GM10266 (cell line): ENCODE data around the gene AOPEP.

ENCODE experiments used
- DNase-seq: peaks from one replicate; pipeline ENCODE4 v3.0.0; 2012; ENCODE audit errors: extremely low spot score
- TF ChIP-seq, protein P1 (sequence below): IDR thresholded peaks from 2 replicates; pipeline ENCODE4 v1.5.1; 2012; ENCODE audit warnings: mild to moderate bottlenecking, low read depth; ENCODE audit not compliant: control insufficient read depth, insufficient read depth; ENCODE audit errors: missing control alignments

Gene AOPEP

DNA sequence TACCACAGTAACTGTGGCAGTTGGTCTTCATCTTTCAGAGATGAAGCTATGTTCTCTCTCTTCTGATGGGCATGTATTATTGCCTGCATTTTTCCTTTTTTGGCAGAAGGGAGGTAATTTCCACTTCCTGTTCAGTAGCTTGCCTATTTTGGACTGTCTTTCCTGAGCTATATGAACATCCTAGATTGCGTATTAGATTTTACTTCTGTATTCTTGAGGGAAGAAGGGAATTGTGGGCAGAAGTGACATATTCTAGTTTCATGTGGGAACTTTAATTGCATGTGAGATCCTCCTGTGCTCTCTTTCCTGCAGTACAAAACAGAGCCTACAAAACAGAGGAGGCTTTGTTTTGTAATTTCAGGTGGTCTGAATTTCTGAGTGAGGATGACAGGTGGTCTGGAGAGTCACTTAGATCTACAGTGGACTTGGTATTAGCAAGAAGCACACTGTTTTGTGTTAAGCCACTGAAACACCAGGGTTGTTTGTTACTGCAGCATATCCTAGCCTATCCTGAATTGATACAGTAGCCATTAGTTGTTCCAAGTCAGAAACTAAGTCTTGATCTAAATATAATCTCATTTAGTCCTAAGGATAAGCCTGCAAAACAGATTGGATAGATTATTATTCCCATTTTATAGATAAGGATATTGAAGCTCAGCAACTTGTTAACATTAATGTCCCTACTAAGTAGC, 68.1 kb downstream of the AOPEP start:
- TF ChIP-seq, protein P1, sequence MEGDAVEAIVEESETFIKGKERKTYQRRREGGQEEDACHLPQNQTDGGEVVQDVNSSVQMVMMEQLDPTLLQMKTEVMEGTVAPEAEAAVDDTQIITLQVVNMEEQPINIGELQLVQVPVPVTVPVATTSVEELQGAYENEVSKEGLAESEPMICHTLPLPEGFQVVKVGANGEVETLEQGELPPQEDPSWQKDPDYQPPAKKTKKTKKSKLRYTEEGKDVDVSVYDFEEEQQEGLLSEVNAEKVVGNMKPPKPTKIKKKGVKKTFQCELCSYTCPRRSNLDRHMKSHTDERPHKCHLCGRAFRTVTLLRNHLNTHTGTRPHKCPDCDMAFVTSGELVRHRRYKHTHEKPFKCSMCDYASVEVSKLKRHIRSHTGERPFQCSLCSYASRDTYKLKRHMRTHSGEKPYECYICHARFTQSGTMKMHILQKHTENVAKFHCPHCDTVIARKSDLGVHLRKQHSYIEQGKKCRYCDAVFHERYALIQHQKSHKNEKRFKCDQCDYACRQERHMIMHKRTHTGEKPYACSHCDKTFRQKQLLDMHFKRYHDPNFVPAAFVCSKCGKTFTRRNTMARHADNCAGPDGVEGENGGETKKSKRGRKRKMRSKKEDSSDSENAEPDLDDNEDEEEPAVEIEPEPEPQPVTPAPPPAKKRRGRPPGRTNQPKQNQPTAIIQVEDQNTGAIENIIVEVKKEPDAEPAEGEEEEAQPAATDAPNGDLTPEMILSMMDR: no peak
- no peak for DNase-seq

DNA sequence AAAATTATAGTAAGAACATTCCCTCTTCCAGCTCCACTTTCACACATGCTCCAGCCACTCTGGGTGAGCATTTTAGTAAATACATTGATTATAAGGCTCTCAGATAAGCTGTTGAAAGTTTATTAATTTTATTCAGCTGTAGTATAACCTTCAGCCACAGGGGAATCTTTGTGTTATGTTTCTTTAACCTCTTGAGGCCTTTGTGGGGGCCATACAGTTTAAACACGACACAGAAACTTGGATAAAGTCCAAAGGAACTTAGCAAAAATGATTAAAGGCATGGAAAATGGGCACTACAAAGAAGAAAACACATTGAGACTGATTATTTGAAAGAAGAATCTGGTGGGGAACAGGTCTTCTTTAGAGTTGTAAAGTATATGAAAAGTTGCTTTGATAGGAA, 70.2 kb downstream of the AOPEP start:
- DNase-seq: no peak
- TF ChIP-seq, protein P1: no peak

DNA sequence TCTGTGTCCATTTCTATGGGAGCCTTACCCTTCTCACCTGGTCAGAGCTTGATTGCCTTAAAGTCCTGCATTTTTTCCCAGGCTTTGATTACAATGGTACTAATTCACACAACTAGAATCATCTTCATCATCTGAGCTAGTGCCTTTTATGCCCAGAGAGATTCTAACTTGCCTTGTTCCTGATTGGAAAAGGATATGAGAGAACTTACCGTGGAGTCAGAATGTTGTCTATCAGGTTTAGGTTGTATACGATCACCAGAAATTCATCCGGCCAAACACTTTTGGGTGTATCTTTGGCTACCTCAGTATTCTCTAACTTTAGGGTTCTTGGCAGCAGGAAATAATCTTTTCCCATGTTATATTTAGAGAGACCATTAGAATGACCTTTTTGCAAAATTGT, 71.7 kb downstream of the AOPEP start:
- DNase-seq: no peak
- TF ChIP-seq, protein P1: no peak

DNA sequence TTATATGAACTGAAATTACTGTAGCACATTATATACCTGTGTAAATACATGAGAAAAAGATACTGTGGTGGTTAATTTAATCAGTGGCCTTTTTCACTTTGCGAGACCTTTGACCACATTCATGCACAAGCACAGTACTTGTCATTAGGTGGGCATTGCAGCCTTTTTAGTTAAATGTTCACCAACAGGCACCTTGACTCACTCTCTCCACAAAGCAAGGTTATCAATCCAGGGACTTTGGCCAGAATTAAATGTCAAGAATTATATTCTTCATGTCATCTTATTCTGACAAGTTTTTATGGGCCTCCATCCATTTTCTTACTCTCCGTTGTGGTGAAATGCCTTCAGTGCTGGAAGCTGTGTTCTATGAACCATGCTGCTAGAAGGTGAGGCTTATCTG, 72.2 kb downstream of the AOPEP start:
- TF ChIP-seq, protein P1: no peak
- DNase-seq: no peak

DNA sequence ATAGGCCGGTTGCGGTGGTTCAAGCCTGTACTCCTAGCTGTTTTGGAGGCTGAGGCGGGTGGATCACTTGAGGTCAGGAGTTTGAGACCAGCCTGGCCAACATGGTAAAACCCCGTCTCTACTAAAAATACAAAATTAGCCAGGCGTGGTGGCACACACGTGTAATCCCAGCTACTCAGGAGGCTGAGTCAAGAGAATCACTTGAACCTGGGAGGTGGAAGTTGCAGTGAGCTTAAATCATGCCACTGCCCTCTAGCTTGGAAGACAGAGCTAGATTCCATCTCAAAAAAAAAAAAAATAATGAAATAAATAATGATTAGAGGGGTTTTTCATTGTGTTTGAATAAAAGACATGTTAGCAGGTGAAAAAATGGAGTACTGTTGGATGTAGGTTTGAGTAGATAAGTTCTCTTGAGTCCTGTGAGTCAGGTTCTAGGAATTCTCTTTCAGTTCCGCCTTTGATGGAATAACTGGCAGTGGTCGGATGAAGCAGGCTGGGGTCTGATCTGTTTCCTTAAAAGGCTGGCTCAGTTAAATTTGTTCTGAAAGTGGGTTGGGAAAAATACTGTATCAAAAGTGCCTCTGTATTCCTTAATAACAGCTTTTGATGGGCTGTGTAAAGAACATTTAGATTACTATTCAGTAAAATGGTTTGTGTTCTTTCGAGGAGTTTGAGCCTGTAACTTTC, 73.2 kb downstream of the AOPEP start:
- DNase-seq: no peak
- TF ChIP-seq, protein P1: no peak

DNA sequence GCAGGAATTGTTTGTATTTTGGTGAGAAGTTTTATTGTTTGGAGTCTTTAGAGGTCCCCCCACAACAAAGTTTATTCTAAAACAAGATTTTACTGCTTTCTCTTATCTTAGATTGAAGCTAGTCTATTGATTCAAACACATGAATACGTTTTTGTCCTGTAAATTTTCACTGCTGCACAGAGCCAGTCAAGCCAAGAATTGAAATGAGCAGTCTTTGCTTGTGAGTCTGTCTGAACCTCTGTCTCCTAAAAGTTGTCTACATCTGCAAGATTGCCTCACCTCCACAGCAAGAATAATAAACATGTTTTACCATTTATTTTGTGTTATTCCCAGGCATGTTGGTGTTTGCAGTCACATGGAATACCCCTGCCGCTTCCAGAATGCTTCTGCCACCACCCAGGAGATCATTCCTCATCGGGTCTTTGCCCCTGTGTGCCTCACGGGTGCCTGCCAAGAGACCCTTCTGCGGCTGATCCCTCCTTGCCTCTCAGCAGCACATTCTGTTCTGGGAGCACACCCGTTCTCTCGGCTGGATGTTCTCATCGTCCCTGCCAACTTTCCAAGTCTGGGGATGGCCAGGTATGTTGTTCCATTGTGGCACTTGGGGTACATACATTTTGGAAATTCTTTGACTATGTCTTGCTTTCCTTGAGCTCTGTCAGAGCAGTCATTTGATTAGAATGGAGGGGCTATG, 74.1 kb downstream of the AOPEP start:
- TF ChIP-seq, protein P1: no peak
- no peak for DNase-seq

DNA sequence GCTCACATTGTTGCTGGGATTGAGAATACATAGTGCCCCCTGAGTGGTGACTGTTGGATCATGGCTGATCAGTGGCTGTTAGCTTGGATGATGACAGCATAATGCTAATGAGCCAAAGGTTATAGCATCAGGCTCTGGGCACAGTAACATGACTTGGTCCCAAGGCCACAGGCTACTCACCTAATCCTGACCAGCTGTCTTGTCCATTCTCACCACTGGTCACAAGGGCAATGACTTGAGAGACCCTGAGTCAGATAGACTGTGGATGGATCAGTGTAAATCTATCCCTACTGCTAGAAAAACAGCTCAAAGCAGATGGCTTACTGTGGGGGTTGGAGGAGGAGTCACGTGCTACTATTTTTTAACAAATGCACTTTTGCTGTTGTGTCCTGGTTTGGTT, 74.7 kb downstream of the AOPEP start:
- TF ChIP-seq, protein P1: no peak
- DNase-seq: no peak
